ENCODE data around the gene VRTN. TPM values are rescaled to one million over a fixed set of nuclear protein-coding genes. Genes with fewer than 3 reads are reported as not detected.

The VRTN gene
- total RNA-seq, 4 donors from 2014 or later, result not detected

DNA sequence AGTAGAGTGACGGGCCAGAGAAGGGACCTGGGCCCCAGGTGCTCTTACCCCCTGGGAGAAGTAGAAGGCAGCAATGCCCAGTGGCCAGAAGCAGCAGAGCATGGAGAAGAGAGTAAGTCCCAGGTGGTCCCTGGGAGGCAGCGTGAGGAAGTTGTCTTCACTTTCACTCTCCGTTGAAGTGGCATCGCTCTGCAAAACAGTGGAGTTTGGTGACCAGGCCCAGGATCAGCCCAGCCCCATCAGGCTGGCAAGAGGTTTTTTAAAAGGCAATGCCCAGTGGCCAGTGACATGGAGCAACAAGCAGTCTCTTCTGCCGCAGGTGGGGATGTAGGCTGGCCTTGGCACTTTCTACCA, 59.5 kb downstream of the VRTN start:
- Histone ChIP-seq H3K9me3 (no peaks in the 10 kb centered on the region), H3K27ac (replicated peaks in 1 of 4) (no peak overlapping the region), H3K36me3 (no peaks in the 10 kb centered on the region), H3K4me3 (no peak overlapping the region), H3K27me3 (peaks cover 0 to 74% (median 0%) of the 10 kb centered on the region in 4 donors), H3K4me1 (no peaks in the 10 kb centered on the region)
- TF ChIP-seq POLR2A (IDR thresholded peaks at IDR 0.05; ENCODE audit: low read depth) (no peak), EP300 (IDR thresholded peaks at IDR 0.05) (no peak), POLR2AphosphoS5 (IDR thresholded peaks at IDR 0.05) (no peak)
- TF ChIP-seq, protein P1, sequence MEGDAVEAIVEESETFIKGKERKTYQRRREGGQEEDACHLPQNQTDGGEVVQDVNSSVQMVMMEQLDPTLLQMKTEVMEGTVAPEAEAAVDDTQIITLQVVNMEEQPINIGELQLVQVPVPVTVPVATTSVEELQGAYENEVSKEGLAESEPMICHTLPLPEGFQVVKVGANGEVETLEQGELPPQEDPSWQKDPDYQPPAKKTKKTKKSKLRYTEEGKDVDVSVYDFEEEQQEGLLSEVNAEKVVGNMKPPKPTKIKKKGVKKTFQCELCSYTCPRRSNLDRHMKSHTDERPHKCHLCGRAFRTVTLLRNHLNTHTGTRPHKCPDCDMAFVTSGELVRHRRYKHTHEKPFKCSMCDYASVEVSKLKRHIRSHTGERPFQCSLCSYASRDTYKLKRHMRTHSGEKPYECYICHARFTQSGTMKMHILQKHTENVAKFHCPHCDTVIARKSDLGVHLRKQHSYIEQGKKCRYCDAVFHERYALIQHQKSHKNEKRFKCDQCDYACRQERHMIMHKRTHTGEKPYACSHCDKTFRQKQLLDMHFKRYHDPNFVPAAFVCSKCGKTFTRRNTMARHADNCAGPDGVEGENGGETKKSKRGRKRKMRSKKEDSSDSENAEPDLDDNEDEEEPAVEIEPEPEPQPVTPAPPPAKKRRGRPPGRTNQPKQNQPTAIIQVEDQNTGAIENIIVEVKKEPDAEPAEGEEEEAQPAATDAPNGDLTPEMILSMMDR (IDR thresholded peaks at IDR 0.05), result no peak
- intact Hi-C loops (cut with DNase I), result no loop called here
- WGBS, result 88% methylated on average over 5 of the region's 5 CpGs
- DNase-seq (ENCODE audit: extremely low spot score), result no peak

DNA sequence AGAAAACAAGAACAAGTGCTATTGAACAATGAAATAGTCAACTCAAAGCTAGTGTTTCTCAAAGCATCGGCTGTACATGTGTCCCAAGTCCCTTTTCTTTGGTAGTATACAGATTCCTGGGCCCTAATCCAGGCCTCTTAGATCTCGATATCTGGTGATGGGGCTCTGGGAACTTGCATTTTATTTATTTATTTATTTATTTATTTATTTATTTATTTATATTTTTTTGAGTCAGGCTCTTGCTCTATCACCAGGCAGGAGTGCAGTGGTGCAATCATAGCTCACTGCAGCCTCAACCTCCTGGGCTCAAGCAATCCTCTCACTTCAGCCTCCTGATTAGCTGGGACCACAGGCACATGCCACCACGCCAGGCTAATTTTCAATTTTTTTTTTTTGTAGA, 60.6 kb downstream of the VRTN start:
- no peaks in the 10 kb centered on the region for H3K9me3 ChIP-seq
- peaks cover 0 to 67% (median 0%) of the 10 kb centered on the region in 4 donors for H3K27me3 ChIP-seq
- WGBS, result 93% methylated on average over 3 of the region's 3 CpGs
- H3K27ac ChIP-seq (replicated peaks in 1 of 4), result no peak overlapping the region
- H3K36me3 ChIP-seq, result no peaks in the 10 kb centered on the region
- DNase-seq (ENCODE audit: extremely low spot score), result no peak
- no peak overlapping the region for H3K4me3 ChIP-seq
- no peaks in the 10 kb centered on the region for H3K4me1 ChIP-seq
- TF ChIP-seq POLR2AphosphoS5 (IDR thresholded peaks at IDR 0.05) (no peak), EP300 (IDR thresholded peaks at IDR 0.05) (no peak), POLR2A (IDR thresholded peaks at IDR 0.05; ENCODE audit: low read depth) (no peak)
- TF ChIP-seq, protein P1 (IDR thresholded peaks at IDR 0.05), result no peak
- intact Hi-C loops (cut with DNase I), result no loop called here

DNA sequence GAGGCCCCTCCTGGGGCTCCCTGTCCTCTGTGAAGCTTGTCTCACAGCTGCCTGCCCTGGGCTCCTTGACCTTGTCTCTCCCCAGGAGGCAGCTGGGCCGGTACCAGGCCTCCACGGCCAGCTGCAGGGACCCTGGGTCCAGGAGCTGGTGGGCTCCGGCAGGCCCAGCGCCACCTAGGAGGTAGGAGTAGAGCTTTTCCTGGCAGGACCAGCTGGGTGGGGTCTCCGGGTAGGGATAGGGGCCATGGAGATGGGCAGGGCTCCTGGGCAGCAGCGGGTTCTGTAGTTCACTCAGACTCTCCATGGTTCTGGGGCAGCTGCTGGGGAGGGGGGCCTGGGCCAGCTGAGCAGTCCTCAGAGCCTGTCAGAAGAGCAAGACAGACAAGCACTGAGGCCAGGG, 61.2 kb downstream of the VRTN start:
- no peak overlapping the region for H3K4me3 ChIP-seq
- H3K9me3 ChIP-seq, result no peaks in the 10 kb centered on the region
- 73% methylated on average over 6 of the region's 6 CpGs for WGBS
- peaks cover 0 to 65% (median 0%) of the 10 kb centered on the region in 4 donors for H3K27me3 ChIP-seq
- no peak overlapping the region for H3K27ac ChIP-seq (replicated peaks in 1 of 4)
- no peaks in the 10 kb centered on the region for H3K36me3 ChIP-seq
- DNase-seq (ENCODE audit: extremely low spot score), result no peak
- TF ChIP-seq, protein P1 (IDR thresholded peaks at IDR 0.05), result no peak
- TF ChIP-seq POLR2A (IDR thresholded peaks at IDR 0.05; ENCODE audit: low read depth) (no peak), EP300 (IDR thresholded peaks at IDR 0.05) (no peak), POLR2AphosphoS5 (IDR thresholded peaks at IDR 0.05) (no peak)
- intact Hi-C loops (cut with DNase I), result no loop called here
- no peaks in the 10 kb centered on the region for H3K4me1 ChIP-seq

Other genes with a start within 250 kb of the VRTN start
- gene VSX2, start 109.0 kb upstream of the VRTN start, total RNA-seq, result not detected
- 10 to 100 TPM; 25.5 to 39.5 (median 29.3) TPM for gene ABCD4, start 45.5 kb upstream of the VRTN start, total RNA-seq
- gene SYNDIG1L, start 77.7 kb downstream of the VRTN start, total RNA-seq, result under 1 TPM in 3 of 4 donors, not detected in 1; 0.29 to 0.65 (median 0.33) TPM
- gene NPC2, start 144.8 kb downstream of the VRTN start, total RNA-seq, result 100 to 1,000 TPM; 119 to 205 (median 162) TPM
- 10 to 100 TPM in 3 of 4 donors, 1 to 10 TPM in 1; 5.8 to 20.4 (median 15.1) TPM for gene ISCA2, start 145.3 kb downstream of the VRTN start, total RNA-seq

All from esophagus muscularis mucosa (tissue), 4 donors.